ENCODE results near the gene NIPSNAP3A. TPM values are rescaled to one million over a fixed set of nuclear protein-coding genes. Genes with fewer than 3 reads are reported as not detected.
A peak's percentile ranks its signal among the peaks of the same experiment; 100 is the strongest.

NIPSNAP3A gene
- total RNA-seq, 2 experiments from 2014 or later = 12.2 to 12.4 TPM

GRCh38 chr9:104738452-104738851 is 9.0 kb upstream of the NIPSNAP3A start:
- DNase-seq = no peak
- ChIA-PET CTCF (no interaction called here), POLR2A (no interaction called here)
- Mint-ChIP-seq H3K4me3 (no peak overlapping the region), H3K4me1 (ENCODE audit: low read depth) (peaks cover 6% of the 10 kb centered on the region), H3K9me3 (no peaks in the 10 kb centered on the region), H3K27ac (no peak overlapping the region), H3K27me3 (no peaks in the 10 kb centered on the region), H3K36me3 (ENCODE audit: low read depth) (no peaks in the 10 kb centered on the region)
- ATAC-seq = no peak
- TF ChIP-seq CTCF (IDR thresholded peaks at IDR 0.05) = no peak
- intact Hi-C loops (cut with micrococcal nuclease) = no loop called here

GRCh38 chr9:104740621-104741020 is 6.9 kb upstream of the NIPSNAP3A start:
- no peaks in the 10 kb centered on the region for H3K27me3 Mint-ChIP-seq
- H3K9me3 Mint-ChIP-seq = no peaks in the 10 kb centered on the region
- no peak overlapping the region for H3K27ac Mint-ChIP-seq
- H3K4me1 Mint-ChIP-seq (ENCODE audit: low read depth) = peaks cover 6% of the 10 kb centered on the region
- ATAC-seq (no peak), DNase-seq (no peak)
- no peak for TF ChIP-seq CTCF (IDR thresholded peaks at IDR 0.05)
- POLR2A ChIA-PET = no interaction called here
- H3K36me3 Mint-ChIP-seq (ENCODE audit: low read depth) = no peaks in the 10 kb centered on the region
- CTCF ChIA-PET = interaction anchor here (1.3 kb wide), 1 partner anchor 564 kb away, joined by 3 read pairs; no protein-coding TSS in a partner anchor
- no peak overlapping the region for H3K4me3 Mint-ChIP-seq
- intact Hi-C loops (cut with micrococcal nuclease) = no loop called here

- CTCF ChIA-PET = interaction anchor here (0.6 to 2.7 kb wide), 4 partner anchors 10 to 567 kb away, joined by 3 to 7 read pairs (median 3); no protein-coding TSS in a partner anchor
These were observed 4.0 kb upstream of the NIPSNAP3A start for GRCh38 chr9:104743376-104743985.

GRCh38 chr9:104745852-104746251 is 1.6 kb upstream of the NIPSNAP3A start:
- Mint-ChIP-seq H3K4me3 (no peak overlapping the region), H3K4me1 (ENCODE audit: low read depth) (peaks cover 10% of the 10 kb centered on the region), H3K27ac (no peak overlapping the region), H3K9me3 (no peaks in the 10 kb centered on the region), H3K27me3 (no peaks in the 10 kb centered on the region), H3K36me3 (ENCODE audit: low read depth) (no peaks in the 10 kb centered on the region)
- intact Hi-C loops (cut with micrococcal nuclease) = no loop called here
- no peak for TF ChIP-seq CTCF (IDR thresholded peaks at IDR 0.05)
- no peak for DNase-seq
- no peak for ATAC-seq
- CTCF ChIA-PET = interaction anchor here (0.5 to 0.6 kb wide), 2 partner anchors 113 to 185 kb away, joined by 4 read pairs; no protein-coding TSS in a partner anchor
- POLR2A ChIA-PET = interaction anchor here (0.7 kb wide), 1 partner anchor 40 kb away, joined by 3 read pairs; no protein-coding TSS in a partner anchor

More at GRCh38 chr9:104743376-104743985, 4.0 kb upstream of the NIPSNAP3A start:
- intact Hi-C loops (cut with micrococcal nuclease) = no loop called here
- no peaks in the 10 kb centered on the region for H3K9me3 Mint-ChIP-seq
- POLR2A ChIA-PET = interaction anchor here (0.6 kb wide), 1 partner anchor 25 kb away, joined by 3 read pairs; no protein-coding TSS in a partner anchor
- TF ChIP-seq CTCF (IDR thresholded peaks at IDR 0.05) = peak; percentile 84
- peaks cover 8% of the 10 kb centered on the region for H3K4me1 Mint-ChIP-seq (ENCODE audit: low read depth)
- no peaks in the 10 kb centered on the region for H3K36me3 Mint-ChIP-seq (ENCODE audit: low read depth)
- H3K27ac Mint-ChIP-seq = no peak overlapping the region
- H3K27me3 Mint-ChIP-seq = no peaks in the 10 kb centered on the region
- H3K4me3 Mint-ChIP-seq = no peak overlapping the region
- DNase-seq (peak; percentile 26), ATAC-seq (peak; percentile 14)

- DNase-seq (no peak), ATAC-seq (no peak)
- intact Hi-C loops (cut with micrococcal nuclease) = no loop called here
- no peaks in the 10 kb centered on the region for H3K36me3 Mint-ChIP-seq (ENCODE audit: low read depth)
- peak overlapping the region; percentile 29 for H3K27ac Mint-ChIP-seq
- ChIA-PET CTCF (interaction anchor here (0.5 to 1.5 kb wide), 3 partner anchors 64 to 184 kb away, joined by 4 to 6 read pairs (median 4); no protein-coding TSS in a partner anchor), POLR2A (no interaction called here)
- no peaks in the 10 kb centered on the region for H3K27me3 Mint-ChIP-seq
- H3K9me3 Mint-ChIP-seq = no peaks in the 10 kb centered on the region
- peak overlapping the region; percentile 88 for H3K4me3 Mint-ChIP-seq
- TF ChIP-seq CTCF (IDR thresholded peaks at IDR 0.05) = no peak
- H3K4me1 Mint-ChIP-seq (ENCODE audit: low read depth) = peaks cover 10% of the 10 kb centered on the region
These were observed 1.2 kb upstream of the NIPSNAP3A start for GRCh38 chr9:104746285-104746684.

Data from activated CD8-positive, alpha-beta T cell treated with anti-CD3 and anti-CD28 coated beads for 36 hours (primary cell).